GM18867 (cell line): ENCODE results near the gene CHD9.
"Not testable (repeated sequence)": the region's sequence is repeated elsewhere in the genome, so short reads cannot be mapped to it uniquely, and the experiment has no call there.

Source experiments
- ATAC-seq: cut with Tn5 transposase; IDR thresholded peaks from one replicate; pipeline ENCODE4 v1.9.1; 2021; ENCODE audit warnings: mild to moderate bottlenecking, moderate library complexity; ENCODE audit not compliant: unreplicated experiment

CHD9 gene

GRCh38 chr16:53262645-53263044 is 207.9 kb downstream of the CHD9 start:
- ATAC-seq: no peak

DNA sequence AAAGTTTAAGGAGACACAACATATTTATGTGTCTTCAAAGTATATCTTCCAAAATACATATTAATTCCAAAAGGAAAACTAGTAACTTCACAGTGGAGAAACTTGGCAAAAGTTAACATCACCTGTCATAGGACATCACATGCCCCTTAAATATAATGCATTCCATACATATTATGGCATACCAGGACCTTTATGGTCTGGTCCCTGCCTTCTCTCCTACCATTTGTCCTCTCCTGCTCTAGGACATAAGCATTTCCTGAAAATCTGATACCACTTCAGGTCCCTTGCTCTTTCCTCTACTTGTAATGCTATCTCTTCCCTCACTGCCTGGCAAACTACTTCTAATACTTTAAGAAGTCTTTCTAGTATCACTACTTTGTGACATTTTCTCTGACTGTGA is 211.4 kb downstream of the CHD9 start:
- ATAC-seq: no peak

DNA sequence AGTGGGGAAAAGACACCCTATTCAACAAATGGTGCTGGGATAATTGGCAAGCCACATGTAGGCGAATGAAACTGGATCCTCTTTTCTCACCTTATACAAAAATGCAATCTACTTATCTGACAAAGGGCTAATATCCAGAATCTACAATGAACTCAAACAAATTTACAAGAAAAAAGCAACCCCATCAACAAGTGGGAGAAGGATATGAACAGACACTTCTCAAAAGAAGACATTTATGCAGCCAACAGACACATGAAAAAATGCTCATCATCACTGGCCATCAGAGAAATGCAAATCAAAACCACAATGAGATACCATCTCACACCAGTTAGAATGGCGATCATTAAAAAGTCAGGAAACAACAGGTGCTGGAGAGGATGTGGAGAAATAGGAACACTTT is 223.7 kb downstream of the CHD9 start:
- not testable (repeated sequence) for ATAC-seq

DNA sequence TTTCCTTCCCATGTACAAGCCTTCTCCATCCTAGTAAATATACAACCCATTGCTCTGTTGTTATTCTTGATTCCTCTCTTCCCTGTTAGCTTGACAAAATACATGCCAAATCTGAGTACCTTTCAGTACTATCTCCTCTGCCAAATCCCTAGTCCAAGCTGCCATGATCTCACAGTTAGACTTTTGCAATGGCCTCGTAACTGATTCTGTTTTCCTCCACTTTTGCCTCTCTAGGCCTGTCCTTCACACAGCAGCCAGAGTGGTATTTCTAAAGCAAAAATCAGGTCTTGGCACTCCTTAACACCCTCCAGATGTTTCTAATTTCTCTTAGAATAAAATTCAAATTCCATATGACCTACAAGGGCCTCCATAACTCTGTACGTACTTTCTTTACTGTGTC is 226.5 kb downstream of the CHD9 start:
- ATAC-seq: no peak

- ATAC-seq: no peak
Observed at GRCh38 chr16:53281859-53282258, 227.1 kb downstream of the CHD9 start.

DNA sequence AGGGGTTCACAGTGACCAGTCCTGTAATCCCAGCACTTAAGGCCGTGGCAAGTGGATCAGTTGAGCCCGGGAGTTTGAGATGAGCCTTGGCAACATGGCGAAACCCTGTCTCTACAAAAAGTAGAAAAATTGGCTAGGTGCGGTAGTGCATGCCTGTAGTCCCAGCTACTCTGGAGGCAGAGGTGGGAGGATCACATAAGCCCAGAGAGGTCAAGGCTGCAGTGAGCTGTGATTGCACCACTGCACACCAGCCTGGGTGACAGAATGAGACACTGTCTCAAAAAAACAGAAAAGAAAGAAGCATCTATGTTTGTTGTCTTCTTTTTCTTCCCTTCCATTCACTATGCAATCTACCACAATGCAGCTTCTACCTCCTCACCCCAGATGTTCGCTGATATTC is 227.5 kb downstream of the CHD9 start:
- no peak for ATAC-seq

- no peak for ATAC-seq
Observed at GRCh38 chr16:53282975-53283946, 228.5 kb downstream of the CHD9 start.

DNA sequence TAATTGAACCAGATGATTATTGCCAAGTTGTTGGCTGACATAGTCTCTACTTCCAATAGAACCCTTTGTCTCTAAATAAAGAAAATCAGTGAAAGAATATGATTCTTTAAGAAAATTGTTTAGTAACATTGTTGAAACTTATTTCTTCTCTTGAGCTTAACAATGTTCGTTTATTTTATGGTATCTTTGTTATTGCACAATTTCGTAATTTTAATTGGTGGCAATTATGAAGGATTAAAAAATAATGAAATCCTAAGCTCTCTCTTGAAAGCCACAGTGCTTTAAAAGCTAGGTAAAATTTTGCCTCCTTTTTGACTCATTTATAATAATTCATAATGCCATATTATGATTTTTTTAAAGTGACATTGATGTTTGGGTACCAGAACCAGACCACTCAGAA is 230.4 kb downstream of the CHD9 start:
- no peak for ATAC-seq

- no peak for ATAC-seq
Observed at GRCh38 chr16:53290520-53290919, 235.7 kb downstream of the CHD9 start.

DNA sequence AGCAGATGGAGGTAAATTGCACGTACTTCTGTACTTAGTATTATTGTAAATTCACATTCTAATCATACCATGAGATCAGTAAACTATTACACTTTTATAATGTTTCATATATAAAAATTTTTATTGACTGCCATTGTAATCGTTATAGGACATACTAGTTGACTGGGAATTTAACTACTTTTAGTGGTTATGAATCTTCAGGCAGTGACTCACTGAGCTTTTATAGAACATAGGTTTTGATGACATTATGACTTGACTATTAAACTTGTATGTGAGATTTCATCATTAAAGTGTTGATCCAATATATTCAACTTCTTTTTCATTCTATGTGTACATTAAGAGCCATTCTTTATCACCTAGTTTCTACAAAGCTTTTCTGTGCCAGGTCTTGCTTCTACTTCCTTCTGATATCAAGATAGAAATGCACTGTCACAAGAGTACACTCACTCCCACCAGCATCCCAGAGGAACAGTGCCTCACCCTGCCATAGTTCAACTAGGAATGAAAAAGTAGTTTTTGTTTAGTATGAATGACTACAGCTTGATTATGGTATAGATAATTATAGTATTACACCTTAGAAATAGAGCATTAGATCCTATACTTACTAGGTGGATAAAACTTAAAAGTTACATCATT is 237.1 kb downstream of the CHD9 start:
- ATAC-seq: no peak

DNA sequence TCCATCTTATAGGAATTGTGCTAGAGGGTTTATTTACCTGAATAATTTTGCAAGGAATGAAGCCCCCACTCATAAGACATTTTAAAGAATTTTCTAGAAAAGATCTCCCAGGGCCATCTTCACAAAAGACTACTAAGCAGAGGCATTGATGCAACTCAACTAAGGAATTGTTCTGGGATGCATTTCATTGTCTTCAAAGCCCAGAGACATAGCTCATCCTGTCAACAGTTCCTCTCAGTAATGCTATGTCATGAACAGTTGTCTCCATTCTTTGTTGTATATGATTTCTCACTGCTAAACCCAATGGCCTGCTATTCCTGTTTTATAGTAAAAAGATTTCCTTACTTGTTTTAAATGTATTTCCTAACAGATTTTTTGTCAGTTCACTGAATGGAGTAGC is 242.7 kb downstream of the CHD9 start:
- no peak for ATAC-seq

DNA sequence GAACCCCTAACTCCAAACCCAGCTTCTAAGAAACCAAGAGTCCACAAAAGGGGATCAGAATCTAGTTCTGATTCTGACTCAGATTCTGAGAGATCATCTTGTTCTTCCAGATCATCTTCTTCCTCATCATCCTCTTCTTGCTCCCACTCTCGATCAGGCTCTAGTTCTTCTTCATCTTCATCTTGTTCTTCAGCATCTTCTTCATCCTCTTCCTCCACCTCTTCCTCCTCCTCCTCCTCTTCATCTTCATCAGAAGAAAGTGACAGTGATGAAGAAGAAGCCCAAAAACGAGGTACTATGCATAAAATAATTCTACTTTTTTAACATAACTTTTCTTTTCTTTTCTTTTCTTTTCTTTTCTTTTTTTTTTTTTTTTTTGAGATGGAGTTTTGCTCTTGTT is 249.5 kb downstream of the CHD9 start:
- no peak for ATAC-seq

GRCh38 chr16:53305743-53306142 is 251.0 kb downstream of the CHD9 start:
- ATAC-seq: no peak

- ATAC-seq: no peak
Observed at GRCh38 chr16:53309457-53309856, 254.7 kb downstream of the CHD9 start.

DNA sequence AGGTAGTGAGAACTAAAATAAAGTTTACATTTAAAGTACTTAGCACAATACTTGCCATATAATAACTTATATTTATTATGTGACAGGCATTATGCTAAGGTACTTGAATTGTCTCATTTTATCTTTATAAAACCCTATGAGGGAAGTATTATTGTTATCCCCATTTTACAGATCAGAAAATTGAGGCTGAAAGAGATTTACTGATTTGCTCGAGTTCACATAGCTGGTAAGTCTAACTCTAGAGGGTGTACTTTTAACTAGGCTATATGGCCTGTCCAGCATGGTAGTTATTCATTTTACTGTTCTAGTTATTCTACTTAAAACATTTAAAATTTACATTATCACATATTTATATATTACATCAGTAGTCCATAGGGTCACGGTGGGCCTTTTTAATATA is 266.2 kb downstream of the CHD9 start:
- ATAC-seq: no peak

DNA sequence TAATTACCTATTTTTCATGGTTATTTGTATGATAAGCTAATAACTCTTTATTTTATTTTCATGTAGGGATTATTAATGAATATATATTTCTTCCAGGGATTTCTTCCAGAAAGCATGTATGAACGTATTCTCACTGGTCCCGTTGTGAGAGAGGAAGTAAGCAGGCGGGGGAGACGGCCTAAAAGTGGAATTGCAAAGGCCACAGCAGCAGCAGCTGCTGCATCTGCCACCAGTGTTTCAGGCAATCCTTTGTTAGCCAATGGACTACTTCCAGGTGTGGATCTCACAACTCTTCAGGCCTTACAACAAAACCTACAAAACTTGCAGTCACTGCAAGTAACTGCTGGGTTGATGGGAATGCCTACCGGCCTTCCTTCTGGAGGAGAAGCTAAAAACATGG is 269.1 kb downstream of the CHD9 start:
- ATAC-seq: no peak

GRCh38 chr16:53330991-53331390 is 276.2 kb downstream of the CHD9 start:
- ATAC-seq: not testable (repeated sequence)

DNA sequence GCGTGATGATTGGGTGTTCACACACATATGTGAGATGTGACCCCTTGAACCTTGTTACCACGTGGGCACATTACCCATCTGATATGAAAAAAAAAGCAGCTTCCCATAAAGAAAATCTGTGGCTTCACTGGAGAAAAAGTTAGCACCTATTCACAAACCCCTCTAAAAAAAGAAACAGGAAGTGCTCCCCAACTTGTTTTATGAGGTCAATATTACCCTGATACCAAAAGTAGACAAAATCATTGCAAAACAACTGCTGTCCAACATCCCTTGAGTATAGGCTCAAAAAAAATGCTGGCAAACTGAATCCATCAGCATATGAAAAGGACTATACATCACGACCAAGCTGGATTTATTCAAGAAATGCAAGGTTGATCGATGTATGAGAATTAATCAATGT is 279.8 kb downstream of the CHD9 start:
- ATAC-seq: no peak

DNA sequence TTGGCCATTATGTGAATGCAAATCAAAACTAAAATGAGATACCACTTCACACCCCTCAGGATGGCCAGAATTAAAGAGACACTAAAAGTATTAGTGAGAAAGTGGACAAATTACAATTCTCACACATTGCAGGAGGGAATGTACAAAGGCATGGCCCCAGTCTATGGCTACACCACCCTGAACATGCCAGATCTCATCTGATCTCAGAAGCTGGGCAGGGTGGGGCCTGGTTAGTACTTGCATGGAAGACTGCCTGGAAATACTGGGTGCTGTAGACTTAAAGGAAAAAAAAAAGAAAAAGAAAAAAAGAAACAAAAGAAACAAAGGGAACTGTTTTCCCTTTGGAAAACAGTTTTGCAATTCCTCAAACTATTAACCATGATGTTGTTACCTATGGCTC is 282.5 kb downstream of the CHD9 start:
- no peak for ATAC-seq

GRCh38 chr16:53341792-53342191 is 287.0 kb downstream of the CHD9 start:
- ATAC-seq: no peak

DNA sequence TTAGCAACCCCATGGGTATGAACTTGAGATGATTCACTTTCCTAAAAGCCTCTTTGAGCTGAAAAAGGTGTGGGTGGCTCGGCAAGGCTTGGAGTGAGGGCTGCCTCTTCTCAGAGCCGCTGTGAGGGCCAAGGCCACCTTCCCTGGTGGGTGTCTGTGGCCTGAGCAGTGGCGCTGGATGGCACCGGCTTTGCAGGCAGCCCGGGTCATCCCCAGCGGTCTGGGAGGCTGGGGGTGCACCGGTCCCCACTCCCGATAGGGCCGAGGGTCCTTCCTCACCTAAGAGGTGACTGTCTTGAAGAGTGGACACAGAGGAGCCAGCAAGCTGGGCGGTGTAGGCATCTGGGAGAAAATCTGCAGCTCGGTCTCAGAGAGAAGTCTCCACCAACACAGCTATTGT is 300.3 kb downstream of the CHD9 start:
- no peak for ATAC-seq

DNA sequence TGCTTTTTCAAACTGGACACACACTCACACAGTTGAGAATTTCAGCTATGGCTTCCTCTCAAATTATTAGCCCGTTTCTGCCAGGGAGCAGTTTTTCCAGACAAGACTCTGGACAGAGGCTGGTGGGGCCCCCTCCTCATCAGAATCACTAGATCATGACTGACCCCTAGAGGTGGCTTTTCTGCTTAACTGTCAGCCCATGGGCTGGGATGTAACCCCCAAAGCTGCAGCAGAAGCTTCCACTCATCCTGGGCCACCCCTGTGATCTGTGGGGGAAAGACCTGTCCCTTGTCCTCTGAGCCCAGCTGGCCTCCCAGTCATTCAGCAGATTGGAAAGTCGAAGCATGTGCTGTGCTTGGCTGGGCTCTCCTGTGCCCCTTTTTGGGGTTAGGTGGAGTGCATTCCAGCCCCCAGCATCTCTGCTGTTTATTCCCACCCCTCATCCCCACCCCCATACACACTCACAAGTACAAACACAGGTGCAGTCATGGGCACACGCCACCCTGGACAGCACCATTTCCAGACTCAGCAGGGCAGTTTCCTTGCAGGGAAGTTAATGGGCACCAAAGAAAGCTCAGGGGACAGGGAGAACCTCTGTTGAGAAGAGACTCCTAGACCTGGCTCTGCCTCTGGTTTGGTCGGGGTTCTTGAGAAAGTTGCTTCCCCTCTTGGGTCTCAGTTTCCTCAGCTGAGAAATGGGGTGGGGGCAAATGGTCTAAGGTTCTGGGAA is 301.9 kb downstream of the CHD9 start:
- ATAC-seq: no peak
